Stimulated activated CD4-positive, alpha-beta T cell treated with anti-CD3 and anti-CD28 coated beads, TNF-alpha, amount 100 ng/mL, for 4 hours (primary cell): ENCODE measurements around the gene PPP1R3E.
"Not testable (repeated sequence)": the region's sequence is repeated elsewhere in the genome, so short reads cannot be mapped to it uniquely, and the experiment has no call there.

Experiments
- DNase-seq, 3 experiments: peaks; one replicate each; pipeline ENCODE4 v3.0.0-alpha.2; 2020; ENCODE audit warnings: low read depth in 3 of 3

Gene PPP1R3E

GRCh38 chr14:23297611-23298277 is 4.9 kb downstream of the PPP1R3E start:
- DNase-seq: no peak

GRCh38 chr14:23297096-23297495 is 5.6 kb downstream of the PPP1R3E start:
- no peak for DNase-seq

GRCh38 chr14:23296012-23296777 is 6.5 kb downstream of the PPP1R3E start:
- DNase-seq: no peak

- DNase-seq: peak in 1 of 3 experiments; percentile 16
Measured at GRCh38 chr14:23294734-23295561, 7.7 kb downstream of the PPP1R3E start.

GRCh38 chr14:23286902-23287479 is 15.7 kb downstream of the PPP1R3E start:
- DNase-seq: no peak

GRCh38 chr14:23286020-23286901 is 16.4 kb downstream of the PPP1R3E start, which contains the start of gene HOMEZ:
Gene HOMEZ, minus strand, starts transcription at chr14:23286132. Its CDS starts 180 bp downstream, at chr14:23285952.
- peak; percentile 95 to 97 (median 96) for DNase-seq

GRCh38 chr14:23285530-23286019 is 17.1 kb downstream of the PPP1R3E start:
- DNase-seq: no peak

GRCh38 chr14:23284654-23285529 is 17.8 kb downstream of the PPP1R3E start:
- no peak for DNase-seq

GRCh38 chr14:23281247-23281646 is 21.4 kb downstream of the PPP1R3E start:
- DNase-seq: no peak

GRCh38 chr14:23277928-23278327 is 24.7 kb downstream of the PPP1R3E start:
- not testable (repeated sequence) for DNase-seq

- no peak for DNase-seq
Measured at GRCh38 chr14:23277189-23277588, 25.5 kb downstream of the PPP1R3E start.

- DNase-seq: no peak
Measured at GRCh38 chr14:23275412-23275811, 27.2 kb downstream of the PPP1R3E start.

GRCh38 chr14:23269193-23269592 is 33.5 kb downstream of the PPP1R3E start:
- DNase-seq: no peak

GRCh38 chr14:23260849-23261248 is 41.8 kb downstream of the PPP1R3E start:
- DNase-seq: not testable (repeated sequence)

GRCh38 chr14:23259426-23259825 is 43.2 kb downstream of the PPP1R3E start:
- DNase-seq: no peak

- no peak for DNase-seq
Measured at GRCh38 chr14:23258256-23258655, 44.4 kb downstream of the PPP1R3E start.

- DNase-seq: no peak
Measured at GRCh38 chr14:23252420-23253333, 50.0 kb downstream of the PPP1R3E start.

- no peak for DNase-seq
Measured at GRCh38 chr14:23252006-23252405, 50.7 kb downstream of the PPP1R3E start.

- DNase-seq: no peak
Measured at GRCh38 chr14:23249824-23250223, 52.8 kb downstream of the PPP1R3E start.
